ENCODE measurements around the gene ANKRD11.

The ANKRD11 gene

DNA sequence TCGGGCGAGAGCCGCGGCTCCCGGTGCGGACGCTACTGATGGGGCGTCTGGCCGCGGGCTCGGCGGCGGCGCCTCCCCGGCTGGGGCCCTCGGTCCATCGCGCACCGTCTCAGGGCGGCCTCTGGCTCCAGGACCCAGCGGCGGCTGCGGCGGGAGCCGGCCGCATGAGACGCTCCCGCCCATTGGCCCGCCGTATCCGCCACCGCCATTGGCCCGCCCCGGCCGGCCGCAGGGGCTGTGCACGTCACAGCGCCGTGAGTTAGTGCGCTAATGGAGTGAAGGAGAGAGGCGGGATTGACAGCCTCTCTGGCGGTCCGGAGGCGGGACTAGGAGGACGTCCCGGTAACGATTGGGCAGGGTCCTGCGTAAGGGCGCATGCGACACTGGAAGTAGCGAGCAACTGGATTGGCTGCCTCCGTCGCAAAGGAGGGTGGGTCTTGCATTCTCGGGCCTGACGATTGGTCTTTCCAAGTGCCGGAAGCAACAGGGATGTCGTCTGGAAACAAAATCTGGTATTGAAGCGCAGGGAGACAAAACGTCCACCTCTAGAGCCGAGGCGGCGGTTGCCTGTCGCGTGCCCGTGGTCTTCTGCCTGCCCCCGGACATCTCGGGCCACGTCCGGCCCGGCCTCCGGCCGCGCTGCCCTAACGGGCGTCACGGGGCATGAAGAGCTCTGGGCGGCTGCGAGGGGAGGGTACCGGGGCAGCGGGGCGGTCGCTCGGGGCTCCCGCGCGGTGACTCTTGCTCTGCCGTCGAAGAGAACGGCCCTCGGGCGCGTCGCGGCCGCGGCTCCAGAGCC lies at the start of gene ANKRD11:
Gene ANKRD11 (minus strand): TSS at position 123 of the 799 bp plus-strand sequence. CDS start 173,542 bp downstream, outside the sequence.
- Histone ChIP-seq H3K79me2 (ENCODE audit: insufficient read depth, low read length) (peaks cover 51% of the 10 kb centered on the region), H4K20me1 (ENCODE audit: insufficient read depth, low read length, poor library complexity, severe bottlenecking) (peaks cover 30% of the 10 kb centered on the region), H3K4me3 (ENCODE audit: low read length, poor library complexity, severe bottlenecking) (peak within 1 kb of the TSS; percentile 90), H2AFZ (ENCODE audit: low read length) (peak within 1 kb of the TSS; percentile 66; the same call in 1 of the 2 replicates), H3K9me2 (replicated peaks; ENCODE audit: low read depth, low read length) (no peaks in the 10 kb centered on the region), H3K4me2 (ENCODE audit: low read depth, low read length, poor library complexity, severe bottlenecking) (peak within 1 kb of the TSS; percentile 96), H3K9ac (ENCODE audit: low read depth, low read length, poor library complexity, severe bottlenecking) (peak within 1 kb of the TSS; percentile 82), H3F3A (ENCODE audit: low read depth) (no peaks in the 10 kb centered on the region), H3K27me3 (ENCODE audit: insufficient read depth, low read length, poor library complexity, severe bottlenecking) (no peaks in the 10 kb centered on the region), H3K9me3 (ENCODE audit: insufficient read depth, low read depth, low read length) (no peaks in the 10 kb centered on the region), H3K36me3 (ENCODE audit: insufficient read depth, low read length) (no peaks in the 10 kb centered on the region), H3K4me1 (ENCODE audit: insufficient read depth, low read length, poor library complexity, severe bottlenecking) (peaks cover 28% of the 10 kb centered on the region)
- TF ChIP-seq, protein P1, sequence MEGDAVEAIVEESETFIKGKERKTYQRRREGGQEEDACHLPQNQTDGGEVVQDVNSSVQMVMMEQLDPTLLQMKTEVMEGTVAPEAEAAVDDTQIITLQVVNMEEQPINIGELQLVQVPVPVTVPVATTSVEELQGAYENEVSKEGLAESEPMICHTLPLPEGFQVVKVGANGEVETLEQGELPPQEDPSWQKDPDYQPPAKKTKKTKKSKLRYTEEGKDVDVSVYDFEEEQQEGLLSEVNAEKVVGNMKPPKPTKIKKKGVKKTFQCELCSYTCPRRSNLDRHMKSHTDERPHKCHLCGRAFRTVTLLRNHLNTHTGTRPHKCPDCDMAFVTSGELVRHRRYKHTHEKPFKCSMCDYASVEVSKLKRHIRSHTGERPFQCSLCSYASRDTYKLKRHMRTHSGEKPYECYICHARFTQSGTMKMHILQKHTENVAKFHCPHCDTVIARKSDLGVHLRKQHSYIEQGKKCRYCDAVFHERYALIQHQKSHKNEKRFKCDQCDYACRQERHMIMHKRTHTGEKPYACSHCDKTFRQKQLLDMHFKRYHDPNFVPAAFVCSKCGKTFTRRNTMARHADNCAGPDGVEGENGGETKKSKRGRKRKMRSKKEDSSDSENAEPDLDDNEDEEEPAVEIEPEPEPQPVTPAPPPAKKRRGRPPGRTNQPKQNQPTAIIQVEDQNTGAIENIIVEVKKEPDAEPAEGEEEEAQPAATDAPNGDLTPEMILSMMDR (conservative IDR thresholded peaks at IDR 0.05; ENCODE audit: low read length), result no peak
- TF ChIP-seq EZH2phosphoT487 (IDR thresholded peaks at IDR 0.05; ENCODE audit: borderline replicate concordance), result no peak

DNA sequence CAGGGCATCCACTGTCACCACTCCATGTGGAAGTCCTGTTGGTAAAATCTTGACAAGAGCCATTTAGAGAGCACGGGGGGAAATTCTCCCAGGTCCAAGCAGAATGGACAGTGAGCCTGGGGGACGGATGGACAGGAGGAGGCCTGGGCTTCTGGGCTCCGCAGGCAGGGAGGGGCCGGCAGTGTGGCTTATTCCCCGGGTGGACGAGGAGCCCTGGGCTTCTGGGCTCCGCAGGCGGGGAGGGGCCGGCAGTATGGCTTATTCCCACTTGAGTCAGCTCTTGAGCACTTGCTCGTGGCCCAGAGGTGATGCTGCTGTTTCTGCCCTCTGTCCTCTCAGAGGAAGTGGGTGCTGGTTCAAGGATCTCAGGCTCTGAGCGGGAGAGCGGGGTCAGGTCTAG lies 47.9 kb upstream of the ANKRD11 start:
- no peaks in the 10 kb centered on the region for H3K36me3 ChIP-seq (ENCODE audit: insufficient read depth, low read length)

DNA sequence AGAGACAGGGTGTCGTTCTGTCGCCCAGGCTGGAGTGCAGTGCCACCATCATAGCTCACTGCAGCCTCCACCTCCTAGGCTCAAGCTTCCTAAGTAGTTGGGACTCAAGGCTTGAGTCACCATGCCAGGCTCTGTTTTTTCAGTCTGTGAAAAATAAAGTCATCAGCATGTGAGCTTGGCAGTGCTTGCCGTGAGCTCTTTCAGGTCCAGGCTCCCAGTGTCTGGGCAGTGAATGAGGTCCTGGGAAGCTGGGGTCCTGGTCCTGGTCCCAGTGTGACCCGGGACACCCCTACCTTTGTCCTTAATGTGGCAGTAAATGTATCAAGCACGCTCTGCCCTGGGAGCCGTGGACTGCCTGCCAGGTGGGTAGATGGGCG lies 47.2 kb upstream of the ANKRD11 start:
- Histone ChIP-seq H2AFZ (ENCODE audit: low read length) (no peak overlapping the region), H3K79me2 (ENCODE audit: insufficient read depth, low read length) (no peaks in the 10 kb centered on the region), H3K9me3 (ENCODE audit: insufficient read depth, low read depth, low read length) (no peaks in the 10 kb centered on the region), H3K9ac (ENCODE audit: low read depth, low read length, poor library complexity, severe bottlenecking) (no peak overlapping the region), H3K36me3 (ENCODE audit: insufficient read depth, low read length) (no peaks in the 10 kb centered on the region), H3K27me3 (ENCODE audit: insufficient read depth, low read length, poor library complexity, severe bottlenecking) (no peaks in the 10 kb centered on the region), H4K20me1 (ENCODE audit: insufficient read depth, low read length, poor library complexity, severe bottlenecking) (no peaks in the 10 kb centered on the region), H3K9me2 (replicated peaks; ENCODE audit: low read depth, low read length) (no peaks in the 10 kb centered on the region), H3K4me3 (ENCODE audit: low read length, poor library complexity, severe bottlenecking) (no peak overlapping the region), H3K4me2 (ENCODE audit: low read depth, low read length, poor library complexity, severe bottlenecking) (no peak overlapping the region), H3K4me1 (ENCODE audit: insufficient read depth, low read length, poor library complexity, severe bottlenecking) (no peaks in the 10 kb centered on the region), H3F3A (ENCODE audit: low read depth) (no peaks in the 10 kb centered on the region)
- TF ChIP-seq, protein P1 (conservative IDR thresholded peaks at IDR 0.05; ENCODE audit: low read length), result no peak
- no peak for TF ChIP-seq EZH2phosphoT487 (IDR thresholded peaks at IDR 0.05; ENCODE audit: borderline replicate concordance)

More for the DNA sequence above, 47.9 kb upstream of the ANKRD11 start:
- Histone ChIP-seq H3K27me3 (ENCODE audit: insufficient read depth, low read length, poor library complexity, severe bottlenecking) (no peaks in the 10 kb centered on the region), H3K4me3 (ENCODE audit: low read length, poor library complexity, severe bottlenecking) (no peak overlapping the region), H4K20me1 (ENCODE audit: insufficient read depth, low read length, poor library complexity, severe bottlenecking) (no peaks in the 10 kb centered on the region), H3K9ac (ENCODE audit: low read depth, low read length, poor library complexity, severe bottlenecking) (no peak overlapping the region), H3K4me2 (ENCODE audit: low read depth, low read length, poor library complexity, severe bottlenecking) (no peak overlapping the region), H3K79me2 (ENCODE audit: insufficient read depth, low read length) (no peaks in the 10 kb centered on the region), H3K9me2 (replicated peaks; ENCODE audit: low read depth, low read length) (no peaks in the 10 kb centered on the region), H2AFZ (ENCODE audit: low read length) (no peak overlapping the region), H3K9me3 (ENCODE audit: insufficient read depth, low read depth, low read length) (no peaks in the 10 kb centered on the region), H3K4me1 (ENCODE audit: insufficient read depth, low read length, poor library complexity, severe bottlenecking) (no peaks in the 10 kb centered on the region), H3F3A (ENCODE audit: low read depth) (no peaks in the 10 kb centered on the region)
- no peak for TF ChIP-seq EZH2phosphoT487 (IDR thresholded peaks at IDR 0.05; ENCODE audit: borderline replicate concordance)
- TF ChIP-seq, protein P1 (conservative IDR thresholded peaks at IDR 0.05; ENCODE audit: low read length), result no peak

Data from Loucy (cell line).